Measurements from ENCODE around the gene STK35.

DNA sequence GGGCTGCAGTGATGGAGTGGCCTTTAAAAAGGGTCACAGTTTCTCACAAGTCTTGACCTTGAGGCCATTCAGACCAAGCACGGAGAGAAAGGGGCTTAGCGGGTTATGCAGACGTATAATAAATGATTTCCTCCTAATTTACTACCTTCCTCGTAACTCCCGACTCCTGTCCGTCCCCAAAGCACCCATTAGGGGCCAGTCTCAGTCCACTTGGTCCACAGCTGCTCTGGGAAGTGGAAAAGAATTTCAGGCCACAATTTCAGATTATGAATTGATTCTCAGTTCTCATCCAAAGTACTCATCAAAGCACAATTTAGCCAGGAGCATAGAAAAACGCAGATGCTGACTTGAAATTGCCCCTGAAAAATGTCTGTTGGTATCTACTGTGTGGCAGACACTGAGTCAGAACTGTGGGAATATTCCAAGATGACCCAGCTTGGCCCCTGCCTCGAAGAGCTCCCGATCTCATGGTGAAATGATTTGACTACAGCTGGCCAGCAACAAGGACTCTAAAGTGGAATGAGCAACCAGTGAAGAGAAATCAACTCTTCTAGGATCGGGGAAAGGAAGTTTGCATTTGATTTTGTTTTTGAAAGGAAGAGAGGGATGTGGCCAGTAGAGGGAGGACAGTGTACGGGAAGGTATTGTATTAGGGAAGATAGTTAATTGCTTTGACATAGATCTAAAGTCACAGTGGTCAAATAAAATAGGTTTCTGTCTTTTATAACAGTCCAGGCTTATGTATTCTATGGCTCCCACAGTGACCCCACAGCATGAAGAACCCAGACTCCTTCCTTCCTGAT, 15.2 kb upstream of the STK35 start:
- no peak for TF ChIP-seq REST (IDR thresholded peaks at IDR 0.05; ENCODE audit: insufficient replicate concordance, low read depth)
- TF ChIP-seq, protein P1, sequence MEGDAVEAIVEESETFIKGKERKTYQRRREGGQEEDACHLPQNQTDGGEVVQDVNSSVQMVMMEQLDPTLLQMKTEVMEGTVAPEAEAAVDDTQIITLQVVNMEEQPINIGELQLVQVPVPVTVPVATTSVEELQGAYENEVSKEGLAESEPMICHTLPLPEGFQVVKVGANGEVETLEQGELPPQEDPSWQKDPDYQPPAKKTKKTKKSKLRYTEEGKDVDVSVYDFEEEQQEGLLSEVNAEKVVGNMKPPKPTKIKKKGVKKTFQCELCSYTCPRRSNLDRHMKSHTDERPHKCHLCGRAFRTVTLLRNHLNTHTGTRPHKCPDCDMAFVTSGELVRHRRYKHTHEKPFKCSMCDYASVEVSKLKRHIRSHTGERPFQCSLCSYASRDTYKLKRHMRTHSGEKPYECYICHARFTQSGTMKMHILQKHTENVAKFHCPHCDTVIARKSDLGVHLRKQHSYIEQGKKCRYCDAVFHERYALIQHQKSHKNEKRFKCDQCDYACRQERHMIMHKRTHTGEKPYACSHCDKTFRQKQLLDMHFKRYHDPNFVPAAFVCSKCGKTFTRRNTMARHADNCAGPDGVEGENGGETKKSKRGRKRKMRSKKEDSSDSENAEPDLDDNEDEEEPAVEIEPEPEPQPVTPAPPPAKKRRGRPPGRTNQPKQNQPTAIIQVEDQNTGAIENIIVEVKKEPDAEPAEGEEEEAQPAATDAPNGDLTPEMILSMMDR (IDR thresholded peaks at IDR 0.05; ENCODE audit: insufficient read depth, low read length): no peak

Measured in HL-60 (cell line).